ENCODE data around the gene CAMK2B.

GRCh38 chr7:44257618-44258422 lies 67.6 kb downstream of the CAMK2B start:
- TF ChIP-seq ZFX (IDR thresholded peaks at IDR 0.05): peak; percentile 19; the same call in 1 of the 2 replicates
- TF ChIP-seq, protein P1, sequence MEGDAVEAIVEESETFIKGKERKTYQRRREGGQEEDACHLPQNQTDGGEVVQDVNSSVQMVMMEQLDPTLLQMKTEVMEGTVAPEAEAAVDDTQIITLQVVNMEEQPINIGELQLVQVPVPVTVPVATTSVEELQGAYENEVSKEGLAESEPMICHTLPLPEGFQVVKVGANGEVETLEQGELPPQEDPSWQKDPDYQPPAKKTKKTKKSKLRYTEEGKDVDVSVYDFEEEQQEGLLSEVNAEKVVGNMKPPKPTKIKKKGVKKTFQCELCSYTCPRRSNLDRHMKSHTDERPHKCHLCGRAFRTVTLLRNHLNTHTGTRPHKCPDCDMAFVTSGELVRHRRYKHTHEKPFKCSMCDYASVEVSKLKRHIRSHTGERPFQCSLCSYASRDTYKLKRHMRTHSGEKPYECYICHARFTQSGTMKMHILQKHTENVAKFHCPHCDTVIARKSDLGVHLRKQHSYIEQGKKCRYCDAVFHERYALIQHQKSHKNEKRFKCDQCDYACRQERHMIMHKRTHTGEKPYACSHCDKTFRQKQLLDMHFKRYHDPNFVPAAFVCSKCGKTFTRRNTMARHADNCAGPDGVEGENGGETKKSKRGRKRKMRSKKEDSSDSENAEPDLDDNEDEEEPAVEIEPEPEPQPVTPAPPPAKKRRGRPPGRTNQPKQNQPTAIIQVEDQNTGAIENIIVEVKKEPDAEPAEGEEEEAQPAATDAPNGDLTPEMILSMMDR (conservative IDR thresholded peaks at IDR 0.05): no peak
